Stimulated activated CD4-positive, alpha-beta T cell treated with anti-CD3 and anti-CD28 coated beads, Interleukin-4, amount 100 ng/mL, for 24 hours (primary cell): ENCODE measurements around the gene NHEJ1.

Experiments used
- DNase-seq: peaks from one replicate; pipeline ENCODE4 v3.0.0-alpha.2; 2020

Gene NHEJ1

DNA sequence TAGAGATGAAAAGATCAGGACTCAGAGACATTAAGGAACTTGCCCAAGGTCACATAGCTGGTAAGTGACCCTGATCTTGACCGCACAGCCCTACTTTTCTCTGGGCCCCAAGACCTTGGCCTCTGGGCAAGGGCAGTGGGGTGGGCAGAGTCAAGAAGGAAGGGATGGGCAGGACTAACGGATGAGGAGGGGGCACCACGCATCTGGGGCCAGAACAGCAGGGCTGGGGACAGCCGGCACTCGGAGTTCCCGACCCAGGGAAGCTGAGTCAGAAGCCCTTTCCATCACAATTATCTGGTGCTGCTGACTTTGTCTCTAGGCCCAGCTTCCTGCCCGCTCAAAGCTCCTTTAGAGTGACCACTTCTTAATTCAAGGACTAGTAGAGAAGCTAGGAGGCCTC is 133.7 kb downstream of the NHEJ1 start:
- DNase-seq = no peak

DNA sequence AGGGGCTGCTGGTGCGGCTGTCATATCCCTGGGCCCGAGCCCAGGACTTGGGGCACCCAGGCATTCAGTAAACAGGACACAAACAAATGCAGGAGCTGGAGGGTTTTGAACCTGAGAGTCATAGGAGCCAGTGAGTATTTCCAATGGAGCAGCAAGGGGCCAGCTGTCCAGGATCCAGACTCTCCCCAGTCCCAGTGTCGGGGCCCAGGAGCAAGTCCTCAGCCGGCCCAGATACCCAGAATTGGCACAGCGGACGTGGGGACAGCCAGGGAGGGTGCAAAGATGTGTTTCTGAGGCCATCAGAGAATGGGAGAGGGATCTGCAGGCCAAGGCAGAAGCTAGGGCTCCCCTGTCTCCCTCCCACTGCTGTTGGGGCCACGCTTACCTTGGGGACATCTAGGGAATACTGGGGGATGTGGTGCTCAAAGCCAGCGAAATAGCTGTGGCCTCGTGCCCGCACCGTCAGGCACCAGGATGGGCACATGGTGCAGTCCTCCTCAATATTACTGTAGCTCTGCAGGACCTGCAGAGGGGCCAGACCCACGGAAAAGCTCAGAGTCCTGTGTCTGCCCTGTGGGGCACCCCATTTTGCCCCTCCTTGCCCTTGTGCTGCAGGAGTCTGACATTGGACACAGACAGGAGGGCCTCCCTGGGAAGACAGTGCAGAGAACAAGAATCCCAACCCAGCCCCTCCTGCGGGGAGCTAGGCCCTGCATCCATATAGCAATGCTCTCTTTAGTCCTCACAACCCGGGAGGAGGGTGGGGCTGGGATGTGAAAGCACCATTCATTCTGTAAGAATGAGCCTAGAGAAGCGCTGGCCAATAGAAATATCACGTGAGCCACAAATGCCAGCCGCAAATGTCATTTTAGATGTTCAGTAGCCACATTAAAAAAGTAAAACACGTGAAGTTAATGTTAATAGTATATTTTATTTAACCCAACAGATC is 134.7 kb downstream of the NHEJ1 start:
- no peak for DNase-seq
